ENCODE data around the gene DCAF10. TPM values are rescaled to one million over a fixed set of nuclear protein-coding genes. Genes with fewer than 3 reads are reported as not detected.

Gene DCAF10
- total and polyA plus RNA-seq, 2 of the 8 experiments (the other 6 are each of a cell fraction or from before 2014, with no cell fraction given), result 7.1 to 15.0 TPM

DNA sequence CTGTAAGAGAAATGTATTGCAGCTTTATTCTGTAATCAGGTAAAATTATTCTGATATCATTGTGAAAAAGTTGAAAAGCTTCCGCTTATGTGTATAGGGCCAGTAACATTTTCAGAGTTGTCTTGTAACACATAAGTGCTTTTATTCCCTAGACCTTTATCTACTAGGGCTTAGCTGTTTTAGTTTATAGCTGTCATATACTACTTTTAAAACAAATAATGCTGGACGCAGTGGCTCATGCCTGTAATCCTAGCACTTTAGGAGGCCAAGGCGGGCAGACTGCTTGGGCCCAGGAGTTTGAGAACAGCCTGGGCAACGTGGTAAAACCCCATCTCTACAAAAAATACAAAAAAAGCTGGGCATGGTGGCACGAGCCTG lies 70.2 kb downstream of the DCAF10 start:
- TF ChIP-seq JUN (IDR thresholded peaks at IDR 0.05; ENCODE audit: low read depth, low read length), result no peak
- TF ChIP-seq JUND (IDR thresholded peaks at IDR 0.05; ENCODE audit: low read length), result no peak
- TF ChIP-seq HDAC2 (IDR thresholded peaks at IDR 0.05; ENCODE audit: borderline replicate concordance in 1 of 2, low read depth in 2 of 2, low read length in 2 of 2), result no peak
- no peak overlapping the region for H2AFZ ChIP-seq (ENCODE audit: low read length)
- no peak overlapping the region for H3K27ac ChIP-seq (ENCODE audit: low read depth, low read length)
- no peak for DNase-seq (ENCODE audit: low read depth in 1 of 2, low spot score in 2 of 2)
- no peak for FAIRE-seq
- H3K56ac ChIP-seq (replicated peaks; ENCODE audit: insufficient read length, low read depth, low read length), result no peak overlapping the region
- H2BK20ac ChIP-seq (ENCODE audit: low read length), result no peak overlapping the region
- H3K9ac ChIP-seq (replicated peaks in 1 of 4; ENCODE audit: extremely low read depth in 1 of 4, low read depth in 3 of 4, low read length in 3 of 4), result no peak overlapping the region
- no peak overlapping the region for H2BK120ac ChIP-seq (replicated peaks; ENCODE audit: low read depth, low read length)
- no peak overlapping the region for H2BK5ac ChIP-seq (ENCODE audit: low read depth, low read length)
- H4K20me1 ChIP-seq (replicated peaks in 1 of 2; ENCODE audit: control insufficient read depth in 1 of 2, insufficient read depth in 2 of 2, low read length in 2 of 2), result peaks cover 0 to 1% of the 10 kb centered on the region in 2 experiments
- no peak overlapping the region for H3K23ac ChIP-seq (ENCODE audit: insufficient read length)
- no peaks in the 10 kb centered on the region for H3K79me1 ChIP-seq (ENCODE audit: low read depth, low read length)
- no peak overlapping the region for H4K8ac ChIP-seq (ENCODE audit: extremely low read depth, insufficient read depth, low read length)
- no peaks in the 10 kb centered on the region for H3K4me1 ChIP-seq (replicated peaks in 1 of 4; ENCODE audit: control insufficient read depth in 3 of 4, insufficient read depth in 4 of 4, low read length in 3 of 4)
- H4K5ac ChIP-seq (ENCODE audit: insufficient read length, low read depth, low read length), result no peak overlapping the region
- no peaks in the 10 kb centered on the region for H3K27me3 ChIP-seq (replicated peaks in 1 of 4; ENCODE audit: control insufficient read depth in 3 of 4, extremely low read depth in 1 of 4, insufficient read depth in 3 of 4, low read length in 3 of 4)
- H3K36me3 ChIP-seq (ENCODE audit: control insufficient read depth in 2 of 4, insufficient read depth in 4 of 4, low read length in 3 of 4), result no peaks in the 10 kb centered on the region
- H3K4me3 ChIP-seq (ENCODE audit: extremely low read depth in 1 of 4, insufficient read depth in 2 of 4, low read depth in 3 of 4, low read length in 4 of 4), result no peak overlapping the region
- ChIA-PET POLR2A (ENCODE audit: partially characterized antibody) (no interaction called here), CTCF (ENCODE audit: partially characterized antibody) (interaction anchor here (0.6 to 1.3 kb wide), 4 partner anchors 10 to 277 kb away, joined by 3 to 4 read pairs (median 4); no protein-coding TSS in a partner anchor)
- no peak overlapping the region for H3K4ac ChIP-seq (replicated peaks; ENCODE audit: insufficient read length, low read depth, low read length)
- H3K14ac ChIP-seq (ENCODE audit: insufficient read length), result no peak overlapping the region
- no peak overlapping the region for H2BK15ac ChIP-seq (ENCODE audit: low read length)
- H2AK5ac ChIP-seq (ENCODE audit: low read depth, low read length), result no peak overlapping the region
- H3K79me2 ChIP-seq (ENCODE audit: control insufficient read depth in 1 of 2, insufficient read depth in 2 of 2, low read length in 2 of 2), result no peaks in the 10 kb centered on the region
- WGBS, 2 experiments (ENCODE audit: extremely low coverage in 1 of 2, insufficient coverage in 1 of 2, insufficient read length in 1 of 2, insufficient replicate concordance in 2 of 2, low coverage in 1 of 2, low lambda C conversion rate in 2 of 2, missing lambda C conversion rate in 1 of 2), result 82% methylated on average over 5 of the region's 5 CpGs; no CpG with 5 or more reads in 1 of the 2 experiments
- H3K9me3 ChIP-seq (ENCODE audit: insufficient read depth in 2 of 2, low read depth in 1 of 2, low read length in 1 of 2), result no peaks in the 10 kb centered on the region
- H3K23me2 ChIP-seq (ENCODE audit: low read depth, low read length), result no peaks in the 10 kb centered on the region
- no peak overlapping the region for H4K91ac ChIP-seq (replicated peaks; ENCODE audit: insufficient read length, low read length)
- no peak overlapping the region for H3K18ac ChIP-seq (ENCODE audit: extremely low read depth, low read length)
- no peak overlapping the region for H3K4me2 ChIP-seq (ENCODE audit: insufficient read depth in 1 of 2, low read depth in 2 of 2, low read length in 2 of 2)
- H2BK12ac ChIP-seq (ENCODE audit: low read depth, low read length), result no peak overlapping the region

All from H1 (cell line).